ENCODE data around the gene SLC2A13. TPM values are rescaled to one million over a fixed set of nuclear protein-coding genes. Genes with fewer than 3 reads are reported as not detected.

Gene SLC2A13
- total and polyA plus RNA-seq, 11 donors, result 1.9 to 17.6 (median 8.5) TPM

GRCh38 chr12:39835517-39836489 is 270.1 kb downstream of the SLC2A13 start:
- WGBS, 4 donors, result 76 to 85% (median 82%) methylated on average over 4 of the region's 4 CpGs

GRCh38 chr12:39831587-39832315 is 274.1 kb downstream of the SLC2A13 start:
- DNase-seq (no peak), ATAC-seq (peak in 2 of 4 donors; percentile 39 to 63)
- intact Hi-C loops (cut with DNase I), result no loop called here
- TF ChIP-seq POLR2A (IDR thresholded peaks at IDR 0.05), result no peak
- TF ChIP-seq, protein P1, sequence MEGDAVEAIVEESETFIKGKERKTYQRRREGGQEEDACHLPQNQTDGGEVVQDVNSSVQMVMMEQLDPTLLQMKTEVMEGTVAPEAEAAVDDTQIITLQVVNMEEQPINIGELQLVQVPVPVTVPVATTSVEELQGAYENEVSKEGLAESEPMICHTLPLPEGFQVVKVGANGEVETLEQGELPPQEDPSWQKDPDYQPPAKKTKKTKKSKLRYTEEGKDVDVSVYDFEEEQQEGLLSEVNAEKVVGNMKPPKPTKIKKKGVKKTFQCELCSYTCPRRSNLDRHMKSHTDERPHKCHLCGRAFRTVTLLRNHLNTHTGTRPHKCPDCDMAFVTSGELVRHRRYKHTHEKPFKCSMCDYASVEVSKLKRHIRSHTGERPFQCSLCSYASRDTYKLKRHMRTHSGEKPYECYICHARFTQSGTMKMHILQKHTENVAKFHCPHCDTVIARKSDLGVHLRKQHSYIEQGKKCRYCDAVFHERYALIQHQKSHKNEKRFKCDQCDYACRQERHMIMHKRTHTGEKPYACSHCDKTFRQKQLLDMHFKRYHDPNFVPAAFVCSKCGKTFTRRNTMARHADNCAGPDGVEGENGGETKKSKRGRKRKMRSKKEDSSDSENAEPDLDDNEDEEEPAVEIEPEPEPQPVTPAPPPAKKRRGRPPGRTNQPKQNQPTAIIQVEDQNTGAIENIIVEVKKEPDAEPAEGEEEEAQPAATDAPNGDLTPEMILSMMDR (IDR thresholded peaks at IDR 0.05), result no peak
- Histone ChIP-seq H3K27ac (no peak overlapping the region), H3K4me1 (no peaks in the 10 kb centered on the region), H3K4me3 (no peak overlapping the region), H3K27me3 (no peaks in the 10 kb centered on the region), H3K9me3 (peaks cover 0 to 6% (median 0%) of the 10 kb centered on the region in 12 donors), H3K36me3 (peaks cover 0 to 6% (median 0%) of the 10 kb centered on the region in 9 donors)
- 42 to 68% (median 46%) methylated on average over 1 of the region's 1 CpG for WGBS, 4 donors

More at GRCh38 chr12:39835517-39836489, 270.1 kb downstream of the SLC2A13 start:
- ATAC-seq (no peak), DNase-seq (no peak)
- H3K27me3 ChIP-seq, result no peaks in the 10 kb centered on the region
- TF ChIP-seq, protein P1 (IDR thresholded peaks at IDR 0.05), result no peak
- TF ChIP-seq POLR2A (IDR thresholded peaks at IDR 0.05), result no peak
- no peaks in the 10 kb centered on the region for H3K4me1 ChIP-seq
- H3K36me3 ChIP-seq, result no peaks in the 10 kb centered on the region
- no peak overlapping the region for H3K27ac ChIP-seq
- no peaks in the 10 kb centered on the region for H3K9me3 ChIP-seq
- no peak overlapping the region for H3K4me3 ChIP-seq
- intact Hi-C loops (cut with DNase I), result no loop called here

- DNase-seq (no peak), ATAC-seq (no peak)
- Histone ChIP-seq H3K4me1 (no peaks in the 10 kb centered on the region), H3K27ac (no peak overlapping the region), H3K4me3 (no peak overlapping the region), H3K9me3 (peaks cover 0 to 6% (median 0%) of the 10 kb centered on the region in 12 donors), H3K36me3 (peaks cover 0 to 6% (median 0%) of the 10 kb centered on the region in 9 donors), H3K27me3 (no peaks in the 10 kb centered on the region)
- TF ChIP-seq, protein P1 (IDR thresholded peaks at IDR 0.05), result no peak
- no peak for TF ChIP-seq POLR2A (IDR thresholded peaks at IDR 0.05)
- intact Hi-C loops (cut with DNase I), result no loop called here
- 93 to 96% (median 95%) methylated on average over 5 of the region's 5 CpGs for WGBS, 4 donors
Measured at GRCh38 chr12:39830852-39831520, 274.9 kb downstream of the SLC2A13 start.
